Activated T-cell treated with anti-CD3 and anti-CD28 coated beads, Interleukin-2, amount 50 U/mL, for 4 hours (primary cell): Measurements from ENCODE around the gene USP34. TPM values are rescaled to one million over a fixed set of nuclear protein-coding genes. Genes with fewer than 3 reads are reported as not detected.
"Not testable (repeated sequence)": the region's sequence is repeated elsewhere in the genome, so short reads cannot be mapped to it uniquely, and the experiment has no call there.

Experiments used
- ATAC-seq, 2 donors: fragments of 200-7000 bp; cut with Tn5 transposase; one replicate each; pipeline ENCODE4 v1.10.0; 2021
- DNase-seq: peaks from one replicate; pipeline ENCODE4 v3.0.0-alpha.2; 2020
- H3K27me3 Mint-ChIP-seq: one replicate; pipeline ENCODE4 v1.8.0; 2021; ENCODE audit warnings: low read depth, mixed read lengths
- H3K36me3 Mint-ChIP-seq: one replicate; pipeline ENCODE4 v1.8.0; 2022; ENCODE audit warnings: mixed read lengths; ENCODE audit not compliant: insufficient read depth
- H3K4me1 Mint-ChIP-seq: one replicate; pipeline ENCODE4 v1.8.0; 2021; ENCODE audit warnings: low read depth, mixed read lengths
- H3K4me3 Mint-ChIP-seq: one replicate; pipeline ENCODE4 v1.8.0; 2021; ENCODE audit warnings: mild to moderate bottlenecking, moderate library complexity, mixed read lengths
- H3K9me3 Mint-ChIP-seq: one replicate; pipeline ENCODE4 v1.8.0; 2021; ENCODE audit warnings: mixed read lengths
- total RNA-seq, 3 donors: library from RNA; stranded (reverse); gene quantifications; one replicate each; pipeline ENCODE4 v1.2.1, GENCODE V29; 2021

USP34 gene
- total RNA-seq, 3 donors from 2014 or later, result 57.0 to 58.1 (median 58.1) TPM

DNA sequence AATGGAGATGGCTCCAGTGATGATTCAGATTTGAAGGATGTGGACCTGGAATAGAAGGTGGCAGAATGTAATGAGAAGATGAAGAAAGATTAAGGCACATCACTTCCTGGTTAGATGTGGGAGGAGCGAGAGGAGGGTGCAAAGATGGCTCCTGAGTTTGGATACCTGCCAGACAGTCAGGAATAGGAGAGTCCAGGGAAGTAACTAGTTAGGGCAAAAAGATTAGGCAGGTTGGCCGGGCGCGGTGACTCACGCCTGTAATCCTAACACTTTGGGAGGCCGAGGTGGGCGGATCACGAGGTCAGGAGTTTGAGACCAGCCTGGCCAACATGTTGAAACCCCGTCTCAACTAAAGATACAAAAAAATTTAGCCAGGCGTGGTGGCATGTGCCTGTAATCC lies 303.3 kb downstream of the USP34 start:
- Mint-ChIP-seq H3K27me3 (no peaks in the 10 kb centered on the region), H3K4me3 (no peak overlapping the region), H3K9me3 (no peaks in the 10 kb centered on the region), H3K36me3 (peaks cover 22% of the 10 kb centered on the region), H3K4me1 (no peaks in the 10 kb centered on the region)
- DNase-seq, result no peak
- ATAC-seq, result no peak

DNA sequence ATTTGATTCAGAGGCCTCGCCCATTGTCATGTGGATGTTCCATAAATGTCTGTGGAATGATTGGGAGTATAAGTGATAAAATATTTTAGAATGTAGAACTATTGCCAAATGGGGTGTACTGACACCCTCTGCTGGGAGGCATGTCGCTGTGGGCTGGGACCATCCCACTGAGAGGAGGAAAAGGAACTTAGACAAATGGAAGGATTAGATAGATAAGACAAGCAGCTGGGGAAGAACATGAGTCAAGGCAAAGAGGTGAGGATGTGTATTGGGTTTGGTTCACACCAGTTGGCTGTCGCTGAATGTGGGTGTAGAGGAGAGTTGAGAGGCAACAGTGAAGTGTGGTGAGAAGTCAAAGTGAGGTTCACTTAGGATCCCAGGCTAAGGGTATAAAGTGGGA lies 304.9 kb downstream of the USP34 start:
- no peaks in the 10 kb centered on the region for H3K27me3 Mint-ChIP-seq
- no peak for ATAC-seq
- H3K4me1 Mint-ChIP-seq, result peaks cover 2% of the 10 kb centered on the region
- no peak overlapping the region for H3K4me3 Mint-ChIP-seq
- no peak for DNase-seq
- H3K9me3 Mint-ChIP-seq, result no peaks in the 10 kb centered on the region
- peaks cover 29% of the 10 kb centered on the region for H3K36me3 Mint-ChIP-seq

DNA sequence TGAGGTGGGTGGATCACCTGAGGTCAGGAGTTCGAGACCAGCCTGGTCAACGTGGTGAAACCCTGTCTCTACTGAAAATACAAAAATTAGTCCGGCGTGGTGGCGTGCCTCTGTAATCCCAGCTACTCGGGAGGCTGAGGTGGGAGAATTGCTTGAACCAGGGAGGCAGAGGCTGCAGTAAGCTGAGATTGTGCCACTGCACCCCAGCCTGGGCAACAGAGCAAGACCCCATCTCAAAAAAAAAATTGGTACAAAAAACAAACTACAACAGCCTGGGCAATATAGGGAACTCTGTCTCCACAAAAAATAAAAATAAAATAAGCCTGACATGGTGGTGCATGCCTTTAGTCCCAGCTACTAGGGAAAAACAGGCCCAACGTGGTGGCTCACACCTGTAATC lies 305.8 kb downstream of the USP34 start:
- not testable (repeated sequence) for DNase-seq, ATAC-seq, H3K9me3 Mint-ChIP-seq, H3K4me1 Mint-ChIP-seq, H3K4me3 Mint-ChIP-seq, H3K27me3 Mint-ChIP-seq
- peaks cover 30% of the 10 kb centered on the region for H3K36me3 Mint-ChIP-seq

DNA sequence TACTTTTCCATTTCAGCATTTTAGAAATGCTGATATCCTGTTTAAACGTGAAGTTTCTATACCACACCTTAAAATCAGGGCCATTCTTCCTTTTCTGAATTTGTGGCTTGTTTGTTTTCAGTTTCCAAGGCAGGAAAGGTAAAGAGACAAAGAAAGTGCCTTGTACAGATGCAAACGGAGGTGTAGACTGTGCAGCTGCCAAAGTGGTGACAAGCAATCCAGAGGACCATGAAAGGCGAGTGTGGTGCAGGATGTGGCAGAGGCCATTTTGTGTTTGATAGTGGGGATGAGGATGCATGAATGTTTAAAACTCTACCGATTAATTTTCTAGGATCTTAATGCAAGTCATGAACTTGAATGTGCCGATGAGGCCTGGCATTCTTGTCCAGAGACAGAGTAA lies 308.2 kb downstream of the USP34 start:
- Mint-ChIP-seq H3K4me1 (peaks cover 2% of the 10 kb centered on the region), H3K4me3 (no peak overlapping the region), H3K36me3 (peaks cover 42% of the 10 kb centered on the region), H3K27me3 (no peaks in the 10 kb centered on the region), H3K9me3 (peaks cover 7% of the 10 kb centered on the region)
- ATAC-seq, result no peak
- DNase-seq, result no peak

DNA sequence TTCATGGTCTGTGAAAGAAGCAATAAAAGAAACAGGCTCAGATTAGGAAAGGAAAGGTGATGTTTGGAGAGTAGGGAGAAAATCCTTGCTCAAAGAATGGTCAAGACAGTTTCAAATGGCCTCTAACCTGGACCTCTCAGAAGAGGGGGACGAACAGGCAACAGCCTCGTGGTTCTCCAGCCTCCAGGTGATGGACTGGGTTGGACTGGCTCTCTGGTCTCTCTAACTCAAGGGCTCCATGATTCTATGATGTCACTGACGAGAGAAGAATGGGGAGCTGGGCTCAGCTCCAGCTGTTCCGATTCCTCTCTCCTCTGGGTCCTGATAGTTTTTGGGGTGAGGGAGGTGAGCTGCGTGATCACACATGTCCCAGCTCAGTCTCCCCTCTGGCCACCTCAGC lies 309.0 kb downstream of the USP34 start, which contains the start of gene C2orf74:
C2orf74 (plus strand) TSS at position 301 of the 400 bp plus-strand sequence. CDS start 327 bp downstream, outside the sequence.
- DNase-seq (no peak), ATAC-seq (no peak)
- Mint-ChIP-seq H3K36me3 (peaks cover 43% of the 10 kb centered on the region), H3K4me1 (peaks cover 2% of the 10 kb centered on the region), H3K4me3 (no peak within 1 kb of the TSS), H3K9me3 (peaks cover 7% of the 10 kb centered on the region), H3K27me3 (no peaks in the 10 kb centered on the region)

DNA sequence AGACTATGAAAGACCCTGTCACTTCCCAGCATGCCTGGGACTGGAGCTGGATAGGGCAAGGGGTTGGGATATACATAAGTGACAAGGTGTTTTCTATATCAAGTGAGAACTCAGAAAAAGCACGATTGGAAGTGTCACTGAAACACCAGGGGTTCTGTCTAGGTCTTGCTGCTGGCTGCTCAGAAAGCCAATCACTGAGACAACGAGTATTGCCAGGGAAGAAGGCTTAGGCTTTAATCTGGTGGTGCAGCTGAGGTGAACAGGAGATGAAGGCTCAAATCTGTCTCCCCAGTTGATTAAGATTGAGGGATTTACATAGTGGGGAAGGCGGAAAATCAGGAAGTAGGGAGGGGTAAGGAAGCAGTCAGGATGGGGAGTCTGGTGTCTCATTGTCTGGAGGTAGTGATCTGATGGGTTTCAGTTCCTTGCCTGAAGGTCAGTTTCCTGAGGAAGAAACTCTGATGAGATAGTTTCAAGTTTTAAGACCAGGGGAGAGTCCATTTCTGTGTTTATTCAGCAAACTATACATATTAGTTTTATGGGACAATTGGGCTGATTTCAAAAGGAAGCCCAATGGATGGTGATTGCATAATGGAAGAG lies 312.4 kb downstream of the USP34 start:
- H3K36me3 Mint-ChIP-seq, result peaks cover 39% of the 10 kb centered on the region
- no peaks in the 10 kb centered on the region for H3K27me3 Mint-ChIP-seq
- ATAC-seq, result no peak
- peaks cover 2% of the 10 kb centered on the region for H3K4me1 Mint-ChIP-seq
- peaks cover 7% of the 10 kb centered on the region for H3K9me3 Mint-ChIP-seq
- H3K4me3 Mint-ChIP-seq, result no peak overlapping the region
- DNase-seq, result no peak

DNA sequence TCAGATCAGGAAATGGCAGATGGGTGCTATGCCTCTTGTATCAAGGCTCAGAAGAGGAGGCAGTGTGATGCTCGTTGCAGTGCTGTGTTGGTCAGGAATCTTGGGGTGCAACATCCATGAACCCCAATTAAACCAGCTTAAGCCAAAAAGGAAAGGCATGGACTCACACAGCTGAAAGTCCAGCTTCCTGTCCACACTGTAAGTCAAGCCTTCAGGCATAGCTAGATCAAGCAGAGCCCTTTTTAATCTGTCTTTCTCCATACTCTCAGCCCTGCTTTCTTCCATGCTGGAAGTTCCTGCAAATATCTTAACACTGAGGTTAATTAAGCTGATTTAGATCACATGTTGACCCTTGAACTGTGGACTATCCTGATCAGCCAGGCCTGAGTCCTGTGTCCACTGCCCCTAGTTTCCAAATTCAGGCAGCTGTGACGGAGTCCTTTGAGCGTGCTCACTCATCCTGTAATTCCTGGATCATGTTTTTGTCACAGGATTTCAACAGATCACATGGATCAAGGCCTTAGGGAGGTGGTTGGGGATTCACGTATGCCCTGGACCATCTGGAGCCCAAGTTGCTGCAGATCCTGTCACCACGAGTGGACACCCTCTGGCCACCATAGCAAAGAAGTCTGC lies 313.4 kb downstream of the USP34 start:
- no peak for ATAC-seq
- H3K27me3 Mint-ChIP-seq, result no peaks in the 10 kb centered on the region
- DNase-seq, result no peak
- peaks cover 32% of the 10 kb centered on the region for H3K36me3 Mint-ChIP-seq
- H3K4me1 Mint-ChIP-seq, result peaks cover 2% of the 10 kb centered on the region
- H3K9me3 Mint-ChIP-seq, result peaks cover 7% of the 10 kb centered on the region
- no peak overlapping the region for H3K4me3 Mint-ChIP-seq

DNA sequence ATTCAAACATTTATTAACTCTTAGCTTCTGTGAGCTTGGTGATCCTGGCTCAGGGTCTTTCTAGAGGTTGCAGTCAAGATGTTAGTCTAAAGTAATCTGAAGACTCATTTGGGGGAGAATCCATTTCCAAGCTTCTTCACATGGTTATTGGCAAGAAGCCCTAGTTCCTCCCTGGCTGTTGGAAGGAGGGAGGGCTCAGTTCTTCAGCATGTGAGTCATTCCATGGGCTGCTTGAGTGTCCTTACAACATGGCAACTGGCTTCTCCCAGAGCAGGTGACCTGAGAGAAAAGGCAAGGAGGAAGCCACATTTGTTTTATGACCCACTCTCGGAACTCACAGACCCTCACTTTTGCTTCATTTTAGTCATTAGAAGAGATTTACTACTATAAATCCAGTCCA lies 319.5 kb downstream of the USP34 start:
- no peak overlapping the region for H3K4me3 Mint-ChIP-seq
- no peak for ATAC-seq
- H3K36me3 Mint-ChIP-seq, result peaks cover 19% of the 10 kb centered on the region

GRCh38 chr2:61149074-61149473 lies 321.8 kb downstream of the USP34 start:
- Mint-ChIP-seq H3K36me3 (peaks cover 15% of the 10 kb centered on the region), H3K4me3 (no peak overlapping the region), H3K9me3 (no peaks in the 10 kb centered on the region), H3K4me1 (peaks cover 4% of the 10 kb centered on the region), H3K27me3 (no peaks in the 10 kb centered on the region)
- no peak for ATAC-seq
- no peak for DNase-seq

More for the DNA sequence above, 319.5 kb downstream of the USP34 start:
- Mint-ChIP-seq H3K9me3 (no peaks in the 10 kb centered on the region), H3K27me3 (no peaks in the 10 kb centered on the region), H3K4me1 (no peaks in the 10 kb centered on the region)
- DNase-seq, result no peak

DNA sequence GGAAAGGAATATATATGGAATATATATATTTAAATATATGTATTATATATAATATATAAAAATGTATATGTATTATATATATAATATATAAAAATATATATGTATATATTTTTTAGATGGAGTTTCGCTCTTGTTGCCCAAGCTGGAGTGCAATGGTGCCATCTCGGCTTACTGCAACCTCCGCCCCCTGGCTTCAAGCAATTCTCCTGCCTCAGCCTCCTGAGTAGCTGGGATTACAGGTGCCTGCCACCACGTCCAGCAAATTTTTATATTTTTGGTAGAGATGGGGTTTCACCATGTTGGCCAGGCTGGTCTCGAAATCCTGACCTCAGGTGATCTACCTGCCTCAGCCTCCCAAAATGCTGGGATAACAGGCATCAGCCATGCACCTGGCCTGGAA lies 322.8 kb downstream of the USP34 start:
- H3K4me3 Mint-ChIP-seq, ATAC-seq, H3K4me1 Mint-ChIP-seq, H3K9me3 Mint-ChIP-seq, DNase-seq, H3K27me3 Mint-ChIP-seq: not testable (repeated sequence)
- H3K36me3 Mint-ChIP-seq, result peaks cover 15% of the 10 kb centered on the region

GRCh38 chr2:61145990-61146389 lies 324.9 kb downstream of the USP34 start:
- H3K27me3 Mint-ChIP-seq, result no peaks in the 10 kb centered on the region
- H3K4me1 Mint-ChIP-seq, result peaks cover 4% of the 10 kb centered on the region
- DNase-seq, result no peak
- no peak for ATAC-seq
- H3K9me3 Mint-ChIP-seq, result no peaks in the 10 kb centered on the region
- H3K4me3 Mint-ChIP-seq, result peak overlapping the region; percentile 62
- H3K36me3 Mint-ChIP-seq, result peaks cover 10% of the 10 kb centered on the region

DNA sequence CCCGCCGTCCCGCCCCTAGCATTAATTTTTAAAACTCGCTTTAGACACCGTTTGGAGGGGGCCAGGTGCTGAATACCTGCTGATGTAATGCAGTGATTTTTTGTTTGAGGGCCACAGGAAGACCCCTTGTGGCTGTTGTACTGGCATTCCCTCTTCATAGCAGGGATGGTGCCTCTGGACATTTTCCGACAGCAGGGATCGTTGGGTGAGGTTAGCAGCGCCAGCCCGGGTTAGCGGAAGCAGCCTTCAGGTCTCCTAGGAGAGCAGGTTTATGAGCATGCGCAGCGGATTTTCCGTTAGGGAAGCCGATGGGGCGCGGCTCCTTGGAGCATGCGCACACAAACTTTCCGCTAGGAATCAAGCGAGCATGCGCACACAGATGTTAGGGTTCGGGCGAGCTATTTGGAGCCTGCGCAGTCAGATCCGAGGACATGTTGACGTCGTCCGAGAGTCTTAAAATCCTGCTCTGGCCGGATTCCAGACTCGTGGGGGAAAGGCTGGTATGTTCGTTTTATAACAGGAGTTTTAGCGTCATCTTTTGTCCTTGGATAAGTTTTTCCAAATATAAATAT lies 326.1 kb downstream of the USP34 start:
- H3K36me3 Mint-ChIP-seq, result peaks cover 6% of the 10 kb centered on the region
- peak overlapping the region; percentile 81 for H3K4me3 Mint-ChIP-seq
- H3K4me1 Mint-ChIP-seq, result peaks cover 4% of the 10 kb centered on the region
- H3K27me3 Mint-ChIP-seq, result no peaks in the 10 kb centered on the region
- H3K9me3 Mint-ChIP-seq, result no peaks in the 10 kb centered on the region
- peak; percentile 94 for ATAC-seq
- DNase-seq, result peak; percentile 90

- DNase-seq, result no peak
- no peaks in the 10 kb centered on the region for H3K9me3 Mint-ChIP-seq
- H3K4me1 Mint-ChIP-seq, result peaks cover 4% of the 10 kb centered on the region
- H3K27me3 Mint-ChIP-seq, result no peaks in the 10 kb centered on the region
- no peak overlapping the region for H3K4me3 Mint-ChIP-seq
- ATAC-seq, result no peak
- H3K36me3 Mint-ChIP-seq, result no peaks in the 10 kb centered on the region
These were observed 329.7 kb downstream of the USP34 start for GRCh38 chr2:61141151-61141550.

GRCh38 chr2:61138859-61139258 lies 332.0 kb downstream of the USP34 start:
- no peak for DNase-seq
- Mint-ChIP-seq H3K27me3 (no peaks in the 10 kb centered on the region), H3K9me3 (no peaks in the 10 kb centered on the region), H3K36me3 (no peaks in the 10 kb centered on the region), H3K4me1 (no peaks in the 10 kb centered on the region), H3K4me3 (no peak overlapping the region)
- no peak for ATAC-seq
